ENCODE data around the gene ELF4. TPM values are rescaled to one million over a fixed set of nuclear protein-coding genes. Genes with fewer than 3 reads are reported as not detected.

Gene ELF4
- total RNA-seq, 4 donors from 2014 or later = 2.6 to 6.3 (median 3.8) TPM

- H3K36me3 ChIP-seq = no peaks in the 10 kb centered on the region
- 58 to 71% methylated on average over 9 to 10 of the region's 10 CpGs for WGBS, 2 donors
- TF ChIP-seq POLR2A (IDR thresholded peaks at IDR 0.05) (no peak), CTCF (IDR thresholded peaks at IDR 0.05) (no peak)
- H3K27me3 ChIP-seq = no peaks in the 10 kb centered on the region
- peaks cover 0 to 3% of the 10 kb centered on the region in 2 donors for H3K4me1 ChIP-seq
- H3K27ac ChIP-seq = no peak overlapping the region
- DNase-seq = no peak
- intact Hi-C loops (cut with DNase I) = no loop called here
- H3K9me3 ChIP-seq = no peaks in the 10 kb centered on the region
- H3K4me3 ChIP-seq (replicated peaks in 1 of 3) = no peak overlapping the region
These were observed 4.2 kb downstream of the ELF4 start for GRCh38 chrX:130106071-130106470.

- no peak for DNase-seq
- Histone ChIP-seq H3K27me3 (no peaks in the 10 kb centered on the region), H3K9me3 (no peaks in the 10 kb centered on the region), H3K4me3 (replicated peaks in 1 of 3) (no peak overlapping the region), H3K27ac (no peak overlapping the region), H3K4me1 (peaks cover 0 to 8% of the 10 kb centered on the region in 2 donors), H3K36me3 (no peaks in the 10 kb centered on the region)
- no peak for TF ChIP-seq POLR2A (IDR thresholded peaks at IDR 0.05)
- TF ChIP-seq CTCF (IDR thresholded peaks at IDR 0.05) = no peak
- 68 to 90% methylated on average over 2 to 3 of the region's 3 CpGs for WGBS, 2 donors
- intact Hi-C loops (cut with DNase I) = no loop called here
These were observed 5.1 kb downstream of the ELF4 start for GRCh38 chrX:130105244-130105643.

GRCh38 chrX:130103605-130104004, 6.7 kb downstream of the ELF4 start:
- WGBS, 2 donors = 68 to 100% methylated on average over 2 of the region's 3 CpGs
- peaks cover 0 to 21% of the 10 kb centered on the region in 2 donors for H3K4me1 ChIP-seq
- H3K27me3 ChIP-seq = no peaks in the 10 kb centered on the region
- no peak overlapping the region for H3K27ac ChIP-seq
- no peaks in the 10 kb centered on the region for H3K36me3 ChIP-seq
- no peak overlapping the region for H3K4me3 ChIP-seq (replicated peaks in 1 of 3)
- DNase-seq = no peak
- intact Hi-C loops (cut with DNase I) = no loop called here
- TF ChIP-seq CTCF (IDR thresholded peaks at IDR 0.05) (no peak), POLR2A (IDR thresholded peaks at IDR 0.05) (no peak)
- no peaks in the 10 kb centered on the region for H3K9me3 ChIP-seq

- 63 to 72% methylated on average over 2 to 5 of the region's 5 CpGs for WGBS, 2 donors
- intact Hi-C loops (cut with DNase I) = no loop called here
- H3K36me3 ChIP-seq = no peaks in the 10 kb centered on the region
- no peaks in the 10 kb centered on the region for H3K9me3 ChIP-seq
- H3K4me3 ChIP-seq (replicated peaks in 1 of 3) = no peak overlapping the region
- H3K27ac ChIP-seq = peak overlapping the region in 1 of 3 donors; percentile 27
- peak; percentile 28 to 31 for DNase-seq
- no peaks in the 10 kb centered on the region for H3K27me3 ChIP-seq
- TF ChIP-seq CTCF (IDR thresholded peaks at IDR 0.05) (no peak), POLR2A (IDR thresholded peaks at IDR 0.05) (no peak)
- H3K4me1 ChIP-seq = peaks cover 6 to 28% of the 10 kb centered on the region in 2 donors
These were observed 10.1 kb downstream of the ELF4 start for GRCh38 chrX:130100180-130100579.

GRCh38 chrX:130098210-130098552, 12.1 kb downstream of the ELF4 start:
- TF ChIP-seq CTCF (IDR thresholded peaks at IDR 0.05) (no peak), POLR2A (IDR thresholded peaks at IDR 0.05) (no peak)
- Histone ChIP-seq H3K4me1 (peaks cover 6 to 28% of the 10 kb centered on the region in 2 donors), H3K27me3 (no peaks in the 10 kb centered on the region), H3K9me3 (no peaks in the 10 kb centered on the region), H3K4me3 (replicated peaks in 1 of 3) (no peak overlapping the region), H3K27ac (peak overlapping the region in 2 of 3 donors; percentile 23 to 43), H3K36me3 (no peaks in the 10 kb centered on the region)
- DNase-seq = no peak
- 16 to 61% methylated on average over 4 of the region's 5 CpGs for WGBS, 2 donors
- intact Hi-C loops (cut with DNase I) = no loop called here

Data from thyroid gland (tissue), 4 donors.